HG03571 (cell line): ENCODE results near the gene COL27A1.

Experiments used
- ATAC-seq: cut with Tn5 transposase; IDR thresholded peaks from one replicate; pipeline ENCODE4 v1.9.1; 2021; ENCODE audit not compliant: unreplicated experiment

Gene COL27A1

DNA sequence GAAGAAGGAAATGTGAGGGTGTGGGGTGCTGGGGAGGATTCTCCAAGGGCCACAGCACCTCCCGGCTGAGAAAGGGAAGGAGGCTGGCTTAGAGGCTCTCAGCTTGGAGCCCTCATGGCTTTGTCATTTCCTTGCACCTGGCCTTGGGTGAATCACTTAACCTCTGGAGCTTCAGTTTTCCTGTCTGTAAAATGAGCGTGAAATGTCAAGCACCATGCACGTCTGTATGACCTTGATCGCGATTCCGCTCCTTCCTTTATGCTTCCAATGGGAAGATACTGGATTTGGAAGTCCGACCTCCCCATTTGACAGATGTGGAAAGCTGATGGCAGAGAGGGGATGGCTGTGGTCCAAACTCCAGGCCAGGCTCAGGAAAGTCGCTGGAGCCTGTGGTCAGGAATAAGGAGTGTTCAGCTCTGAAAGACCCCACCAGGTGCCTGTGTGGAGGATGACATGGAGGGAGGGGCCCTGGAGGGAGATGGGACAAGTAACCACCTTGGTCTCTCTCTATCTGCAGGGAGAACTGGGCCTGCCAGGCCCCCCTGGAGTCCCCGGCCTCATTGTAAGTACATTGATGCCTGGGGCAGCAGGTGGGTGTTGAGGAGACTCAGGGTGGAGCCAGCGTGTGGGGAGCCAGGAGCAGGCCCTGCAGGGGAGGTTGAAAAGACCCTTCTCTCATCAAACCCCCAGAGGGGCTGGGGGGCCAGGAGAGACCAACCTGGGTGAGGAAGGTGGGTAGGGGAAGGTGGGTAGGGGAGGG, 66.5 kb downstream of the COL27A1 start:
- ATAC-seq = no peak

DNA sequence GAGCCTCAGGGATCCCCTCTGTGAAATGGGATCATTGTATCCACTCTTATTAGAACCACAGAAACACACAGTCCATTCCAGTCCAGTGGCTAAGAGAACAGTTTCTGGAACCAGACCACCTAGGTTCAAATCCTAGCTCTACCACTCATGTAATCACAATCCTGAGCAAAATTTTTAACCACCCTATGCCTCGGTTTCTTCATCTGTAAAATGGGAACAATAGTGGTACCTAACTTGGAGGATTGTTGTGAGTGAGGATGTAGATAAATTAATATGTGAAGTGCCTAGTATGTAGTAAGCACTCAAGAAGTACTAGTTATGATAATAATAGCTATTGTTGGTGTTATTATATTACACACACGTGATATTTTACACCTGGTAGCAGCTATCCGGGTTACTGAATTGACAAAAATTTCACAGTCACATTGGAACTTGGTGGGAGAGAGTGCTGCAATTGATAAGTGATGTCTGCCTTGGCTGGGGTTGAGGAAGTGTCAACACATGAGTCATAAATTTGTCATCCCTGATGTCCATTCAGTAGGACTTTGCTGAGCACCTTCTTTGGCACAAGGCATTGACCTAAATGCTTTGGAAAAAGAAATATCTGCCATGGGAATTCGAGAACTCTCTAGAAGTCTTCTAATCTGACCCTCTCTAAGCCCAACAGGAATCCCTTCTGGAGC, 68.4 kb downstream of the COL27A1 start:
- no peak for ATAC-seq

DNA sequence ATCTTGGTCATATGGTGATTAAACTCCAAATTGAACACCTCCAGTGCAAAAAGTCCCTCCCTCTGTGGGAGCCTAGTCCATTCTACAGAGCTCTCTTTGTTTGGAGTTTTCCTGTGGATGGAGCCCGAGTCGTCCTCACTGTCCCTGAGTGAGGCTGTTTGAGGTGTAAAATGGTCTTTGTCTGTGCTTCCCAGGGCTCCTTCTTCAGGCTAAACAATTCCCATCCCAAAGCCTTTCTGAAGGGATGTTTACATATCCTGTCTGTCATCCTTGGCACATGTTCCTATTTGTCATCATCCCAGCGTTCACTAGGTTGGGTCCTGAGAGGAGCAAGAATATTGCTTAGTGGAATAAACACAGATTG, 68.9 kb downstream of the COL27A1 start:
- ATAC-seq = no peak

DNA sequence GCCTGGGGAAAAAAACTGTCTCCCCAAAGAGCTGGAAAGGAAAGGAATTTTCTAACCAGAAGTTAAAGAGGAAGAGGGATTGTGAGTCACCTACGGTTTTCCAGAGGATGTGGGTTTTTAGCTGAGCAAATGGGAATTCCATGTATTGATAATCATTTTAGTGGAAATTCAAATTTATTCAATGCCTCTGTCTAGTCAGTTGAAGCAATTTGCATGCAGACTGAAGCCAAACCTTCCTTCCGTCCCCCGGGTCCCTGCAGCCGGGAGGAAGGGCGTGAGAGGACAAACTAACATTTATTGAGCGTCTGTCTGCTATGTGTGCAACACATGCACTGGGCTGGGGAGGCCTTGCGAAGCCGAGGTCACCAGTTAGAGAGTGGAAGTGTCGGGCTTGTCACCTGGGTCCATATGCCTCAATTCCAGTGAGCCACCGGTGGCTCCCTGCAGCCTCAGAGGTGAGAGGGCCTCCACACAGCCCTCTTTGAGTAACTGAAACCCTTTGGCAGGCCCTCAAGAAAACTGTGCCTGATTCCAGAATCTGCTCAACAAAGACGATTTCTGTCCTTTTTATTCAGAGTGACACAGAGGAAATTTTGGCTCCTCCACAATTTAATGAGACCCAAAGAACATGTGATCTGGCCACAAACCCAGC, 70.3 kb downstream of the COL27A1 start:
- no peak for ATAC-seq

DNA sequence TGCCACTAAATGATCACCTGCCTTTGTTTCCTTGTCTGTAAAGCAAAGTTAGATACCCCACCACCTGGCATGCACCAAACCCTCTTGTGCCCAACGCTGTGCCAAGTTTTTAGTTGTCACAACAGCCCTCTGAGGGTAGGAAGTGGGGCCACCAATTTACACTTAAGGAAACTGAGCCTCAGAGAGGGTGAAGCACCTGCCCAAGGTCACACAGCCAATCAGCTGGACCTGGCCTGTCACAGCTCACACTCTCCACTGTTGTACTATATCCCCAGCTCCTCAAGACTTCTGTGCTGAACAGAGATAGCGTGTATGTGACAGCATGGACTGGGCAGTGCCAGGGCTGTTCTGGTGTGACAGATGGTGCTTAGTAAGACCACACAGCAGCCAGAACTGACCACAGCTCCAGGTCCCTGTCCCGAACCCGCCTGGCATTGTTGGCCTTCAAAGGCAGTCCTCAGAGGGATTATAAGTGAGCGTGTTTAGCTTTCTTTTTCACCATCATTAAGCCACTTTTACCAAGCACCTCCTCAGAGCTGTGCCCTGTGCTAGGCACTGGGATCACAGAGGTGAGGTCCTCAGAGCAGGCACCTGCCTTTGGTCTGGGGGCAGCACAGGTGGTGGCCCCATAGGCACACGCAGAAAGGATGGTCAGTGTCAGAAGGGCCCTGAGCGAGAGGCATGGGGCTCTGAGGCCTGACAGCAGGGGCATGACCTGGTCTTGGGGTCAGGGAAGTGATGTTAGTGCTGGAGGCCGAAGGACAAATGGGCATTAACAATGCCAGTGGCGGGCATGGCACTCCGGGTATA, 71.1 kb downstream of the COL27A1 start:
- no peak for ATAC-seq

DNA sequence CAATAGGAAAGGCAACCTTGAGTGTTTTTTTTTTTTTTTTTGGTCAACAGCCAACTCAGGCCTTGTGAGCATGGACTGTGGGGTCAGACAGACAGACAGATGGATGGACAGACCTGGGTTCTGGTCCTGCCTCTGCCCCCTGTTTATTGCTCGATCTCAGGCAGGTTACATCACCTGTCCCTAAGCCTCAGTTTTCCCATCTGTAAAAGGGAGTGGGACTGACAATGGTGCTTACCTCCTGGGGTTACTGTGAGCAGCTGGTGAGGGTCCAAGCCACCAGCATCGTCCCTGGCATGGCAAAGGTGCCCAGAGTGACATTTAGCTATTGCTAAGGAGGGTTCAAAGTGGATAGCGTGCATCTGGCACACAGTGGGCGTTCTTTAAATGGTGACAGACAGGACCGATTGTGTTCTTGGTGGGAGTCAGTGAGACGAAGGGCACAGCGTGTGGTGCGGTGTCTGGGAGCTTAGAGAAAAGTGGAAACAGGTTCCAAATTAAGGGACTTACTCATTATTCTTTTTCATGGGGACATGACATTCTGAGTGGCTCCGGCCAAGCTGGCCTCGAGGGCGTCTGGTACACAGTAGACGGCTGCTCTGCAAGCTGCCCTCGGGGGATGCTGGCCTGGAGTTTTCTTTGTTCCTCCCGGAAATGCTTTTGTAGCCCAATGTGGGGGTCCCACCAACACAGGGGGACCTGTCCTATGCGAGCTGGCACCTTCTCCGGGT, 72.1 kb downstream of the COL27A1 start:
- no peak for ATAC-seq

DNA sequence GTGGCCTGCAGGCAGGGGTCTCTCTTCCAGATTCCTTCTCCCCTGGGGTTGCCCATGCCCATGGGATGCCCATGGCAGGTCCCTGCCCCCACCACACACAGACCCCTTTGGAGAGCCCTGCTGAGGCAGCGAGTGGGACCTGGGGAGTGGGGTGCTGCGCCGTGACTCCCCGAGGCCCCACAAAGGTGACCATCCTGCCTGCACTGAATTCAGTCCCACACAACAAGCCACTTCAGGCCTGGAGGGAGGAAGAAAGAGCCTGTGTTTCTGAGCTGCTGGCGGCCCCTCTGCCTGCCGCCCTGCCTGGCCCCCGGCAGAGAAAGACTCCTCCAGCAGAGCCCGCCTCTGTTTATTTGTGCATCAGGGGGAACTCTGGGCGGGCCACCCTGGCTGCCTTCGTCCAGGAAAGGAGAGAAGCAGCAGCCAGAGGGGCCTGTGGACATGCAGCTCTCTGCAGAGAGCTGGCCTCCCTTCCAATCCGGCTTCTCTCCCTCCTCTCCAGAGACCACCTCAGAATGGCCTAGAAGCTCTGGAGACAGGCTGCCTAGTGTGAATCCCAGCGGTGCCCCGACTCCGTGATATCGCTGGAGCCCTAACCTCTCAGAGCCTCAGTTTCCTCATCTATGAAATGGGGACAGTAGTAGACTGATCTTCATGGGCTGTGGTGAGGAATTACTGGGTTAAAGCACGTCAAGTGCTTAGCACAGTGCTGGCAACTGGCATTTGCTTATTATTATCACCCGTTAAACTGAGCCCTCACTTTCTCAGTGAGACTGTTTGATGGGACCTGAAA, 72.9 kb downstream of the COL27A1 start:
- ATAC-seq = no peak

DNA sequence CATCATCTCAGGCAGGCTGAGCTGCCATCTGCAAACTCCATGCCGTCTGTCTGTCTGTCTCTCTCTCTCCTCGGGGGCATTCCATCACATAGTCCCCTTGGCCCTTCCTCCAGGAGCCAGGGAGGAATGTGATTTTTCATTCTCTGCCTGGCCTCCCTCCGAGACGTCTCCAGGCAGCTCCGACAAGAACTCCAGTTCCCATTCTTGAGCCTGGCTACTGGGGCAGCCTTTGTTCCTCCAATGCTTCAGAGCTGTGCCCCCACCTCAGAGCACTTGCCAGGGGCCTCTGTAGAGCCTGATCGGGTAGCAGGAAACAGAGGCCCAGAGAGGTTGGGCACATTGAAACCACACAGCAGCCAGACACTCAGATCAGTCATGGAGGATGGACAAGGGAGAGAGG, 74.0 kb downstream of the COL27A1 start:
- ATAC-seq = no peak

DNA sequence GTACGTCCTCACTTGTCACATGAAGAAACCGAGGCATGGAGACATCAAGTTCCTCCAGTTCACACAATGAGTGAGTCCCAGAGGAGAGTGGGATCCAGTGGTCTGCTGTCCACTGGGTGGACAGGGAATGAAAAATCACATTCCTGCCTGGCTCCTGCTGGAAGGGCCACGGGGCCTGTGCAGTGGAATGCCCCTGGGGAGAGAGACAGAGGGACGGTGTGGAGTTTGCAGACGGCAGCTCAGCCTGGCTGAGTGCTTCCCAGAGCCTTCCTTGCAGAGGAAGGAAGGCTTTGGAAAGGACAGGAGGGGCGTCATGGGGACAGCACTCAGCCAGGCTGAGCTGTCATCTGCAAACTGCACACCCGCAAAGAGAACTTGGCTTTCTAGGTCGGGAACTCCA, 74.7 kb downstream of the COL27A1 start:
- ATAC-seq = no peak

DNA sequence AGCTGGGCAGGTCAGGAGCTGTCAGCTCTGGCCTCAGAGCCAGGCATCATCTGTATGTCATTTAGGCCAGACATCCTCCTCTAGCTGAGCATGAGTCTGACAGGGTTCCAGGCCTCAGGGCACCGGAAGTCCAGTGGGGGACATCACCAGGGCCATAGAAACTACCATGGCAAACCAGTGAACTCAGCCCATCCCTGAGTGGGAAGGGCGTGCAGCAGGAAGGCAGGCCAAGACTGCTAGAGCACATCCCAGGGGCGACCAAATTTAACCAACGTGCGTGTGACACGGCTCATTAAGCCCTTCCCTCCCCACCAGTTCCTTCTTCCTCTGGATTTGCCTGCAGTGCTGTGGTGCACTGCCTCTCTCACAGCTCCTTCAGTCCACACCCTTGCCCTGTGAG, 75.9 kb downstream of the COL27A1 start:
- ATAC-seq = no peak

DNA sequence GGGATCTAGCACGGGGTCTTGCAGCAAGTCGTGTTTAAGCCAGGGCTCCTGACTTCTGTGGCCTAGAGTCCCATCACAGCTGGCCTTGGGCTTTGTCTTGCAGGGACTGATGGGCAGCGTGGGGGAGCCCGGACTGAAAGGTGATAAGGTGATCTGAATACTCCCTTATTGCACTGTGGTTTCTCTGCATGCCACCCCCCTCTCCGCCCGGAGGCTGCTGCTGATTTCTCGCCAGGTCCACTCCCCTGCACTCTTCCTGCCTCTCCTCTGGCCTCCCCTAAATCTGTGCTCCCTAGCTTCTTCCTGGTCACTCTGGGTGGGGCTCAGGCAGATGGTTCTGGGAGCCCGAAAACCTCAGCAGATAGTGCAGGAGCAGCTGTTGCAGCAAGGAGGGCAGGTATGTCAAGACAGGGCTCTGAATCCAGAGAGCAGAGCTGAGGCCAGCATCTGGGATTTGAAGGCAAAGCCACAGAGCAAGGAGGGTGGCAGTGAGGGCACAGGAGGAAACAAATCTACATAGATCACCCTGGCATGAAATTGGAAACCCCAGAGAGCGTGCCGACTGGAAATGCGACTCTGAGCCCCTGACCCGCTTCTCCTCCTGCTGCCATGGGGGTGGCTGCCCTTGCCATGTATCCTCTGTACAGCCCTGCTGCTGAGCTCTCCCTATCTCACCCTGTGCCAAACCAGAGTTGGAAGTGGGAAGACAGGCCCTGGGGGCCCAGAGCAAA, 76.5 kb downstream of the COL27A1 start:
- ATAC-seq = no peak

DNA sequence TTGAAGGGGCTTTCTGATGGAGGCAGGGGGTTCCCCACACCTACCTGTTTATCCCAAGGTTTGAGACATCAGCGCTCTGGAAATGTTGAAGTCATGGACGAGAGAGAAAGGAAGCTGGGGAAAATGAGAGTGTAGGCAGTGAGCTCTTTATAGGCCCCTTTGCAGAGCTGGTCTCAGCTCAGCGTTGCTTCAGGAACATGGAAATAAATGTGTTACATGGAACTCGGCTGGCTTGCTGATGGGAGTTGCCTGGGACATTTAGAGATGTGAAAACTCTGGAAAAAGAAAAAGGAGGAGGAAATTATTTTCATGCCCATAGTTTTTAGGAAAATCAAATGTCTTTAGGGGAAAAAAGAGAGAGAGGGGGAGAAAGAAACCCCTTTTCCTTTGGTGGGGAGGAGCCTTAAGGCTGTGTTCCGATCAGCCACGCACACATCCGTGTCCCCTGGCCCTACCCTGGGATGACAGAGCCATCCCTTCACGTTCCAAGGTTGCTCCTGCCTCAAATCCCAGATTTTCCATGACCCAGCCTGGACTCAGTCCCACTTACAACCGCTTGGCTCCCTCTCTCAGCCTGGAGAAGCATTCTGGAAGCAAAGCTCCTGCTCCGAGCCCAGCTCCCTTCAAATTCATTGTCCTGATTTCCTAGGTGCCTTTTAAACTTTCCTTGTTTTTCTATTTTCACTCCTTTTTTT, 78.3 kb downstream of the COL27A1 start:
- no peak for ATAC-seq

DNA sequence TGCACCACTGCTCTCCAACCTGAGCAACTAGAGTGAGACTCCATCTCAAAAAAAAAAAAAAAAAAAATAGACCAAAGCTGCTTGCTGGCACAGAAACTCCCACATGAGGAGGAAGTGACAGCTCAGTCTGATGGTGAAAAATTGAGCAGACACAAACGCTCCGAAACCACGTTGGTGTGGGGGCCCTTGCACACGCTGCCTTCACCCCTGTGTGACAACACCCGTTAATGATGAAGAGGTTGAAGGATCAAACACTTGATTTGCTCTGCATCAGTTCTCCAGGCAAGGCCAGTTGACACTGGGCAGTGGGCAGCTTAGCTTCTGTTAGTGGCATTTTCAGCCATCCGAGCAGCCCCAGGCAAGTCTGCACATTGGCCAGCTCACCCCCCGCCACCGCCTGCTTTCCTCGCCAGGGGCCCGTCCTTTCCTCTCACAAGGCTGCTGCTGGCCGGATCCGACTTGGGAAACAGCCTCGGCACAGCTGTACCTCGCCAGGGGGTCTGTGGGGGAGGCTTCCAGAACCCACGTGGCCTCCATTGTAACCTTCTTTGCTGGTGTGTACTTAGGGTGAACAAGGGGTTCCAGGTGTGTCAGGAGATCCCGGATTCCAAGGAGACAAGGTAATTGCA, 79.8 kb downstream of the COL27A1 start:
- no peak for ATAC-seq

DNA sequence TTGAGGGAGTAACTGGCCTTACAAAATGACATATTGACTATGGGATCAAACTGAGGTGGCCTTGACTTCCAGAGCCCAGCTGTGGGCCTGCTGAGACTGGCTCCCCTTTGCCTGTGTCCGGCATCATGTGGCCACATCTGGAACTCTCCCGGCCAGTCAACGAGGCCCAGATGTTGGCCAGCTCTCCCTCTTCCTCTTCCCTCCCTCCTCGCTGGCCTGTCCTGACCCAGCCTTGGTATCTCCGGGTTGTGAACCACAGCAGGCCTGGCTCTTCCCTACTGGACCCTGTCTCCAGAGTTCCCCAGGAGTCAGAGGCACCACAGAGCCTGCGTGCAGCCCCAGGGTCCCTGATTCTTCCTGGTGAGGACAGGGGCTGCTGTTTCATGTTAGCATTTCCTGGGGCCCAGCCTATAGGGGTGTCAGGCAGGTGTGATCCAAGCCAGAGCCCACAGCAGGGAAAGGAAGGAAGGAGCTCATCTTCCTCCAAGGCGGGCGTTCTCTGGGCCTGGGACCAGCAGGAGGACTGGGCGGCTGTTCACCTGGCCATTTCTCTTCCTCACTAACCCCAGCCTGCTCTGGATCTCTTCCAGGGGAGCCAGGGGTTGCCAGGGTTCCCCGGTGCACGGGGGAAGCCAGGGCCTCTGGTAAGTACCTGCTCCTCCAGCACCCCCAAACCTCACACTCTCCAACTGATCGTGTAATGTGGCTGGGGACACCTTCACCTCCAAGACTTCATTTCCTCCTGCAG, 81.2 kb downstream of the COL27A1 start:
- ATAC-seq = no peak

DNA sequence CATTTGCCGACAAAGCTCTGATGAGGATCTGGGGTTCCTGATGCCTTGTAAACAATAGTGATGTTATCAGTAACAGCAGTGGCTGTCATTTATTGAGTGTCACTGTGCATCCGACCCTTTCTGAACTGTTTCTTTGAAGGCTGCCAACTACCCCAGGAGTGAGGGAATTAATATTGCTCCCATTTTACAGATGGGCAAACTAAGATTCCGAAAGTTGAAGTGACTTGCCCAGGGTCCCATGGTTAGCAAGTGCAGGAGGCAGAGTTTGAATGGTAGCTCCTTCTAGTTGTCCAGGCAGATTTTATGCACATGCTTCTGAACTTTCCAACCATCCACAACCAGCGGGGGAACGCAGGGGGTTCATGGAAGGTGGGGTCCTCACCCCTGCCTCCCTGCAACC, 81.9 kb downstream of the COL27A1 start:
- ATAC-seq = no peak

DNA sequence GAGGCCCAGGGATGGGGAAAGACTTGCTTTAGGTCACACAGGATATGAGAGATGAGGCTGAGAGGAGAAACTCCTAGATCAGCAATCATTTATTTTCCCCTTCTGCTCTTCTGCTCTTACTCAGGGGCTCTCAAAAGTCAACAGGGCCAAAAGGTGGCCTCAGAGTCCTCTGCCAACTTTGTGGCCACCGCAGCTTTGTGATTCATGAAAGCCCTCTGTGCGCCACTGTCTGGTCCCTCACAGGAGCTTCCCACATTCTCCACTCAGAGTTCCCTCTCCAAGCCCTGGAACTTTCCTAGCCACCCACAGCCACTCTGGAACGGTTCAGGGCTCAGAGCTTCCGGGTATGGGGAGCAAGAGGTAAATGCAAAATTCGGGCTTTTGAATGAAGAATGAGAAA, 82.4 kb downstream of the COL27A1 start:
- no peak for ATAC-seq

DNA sequence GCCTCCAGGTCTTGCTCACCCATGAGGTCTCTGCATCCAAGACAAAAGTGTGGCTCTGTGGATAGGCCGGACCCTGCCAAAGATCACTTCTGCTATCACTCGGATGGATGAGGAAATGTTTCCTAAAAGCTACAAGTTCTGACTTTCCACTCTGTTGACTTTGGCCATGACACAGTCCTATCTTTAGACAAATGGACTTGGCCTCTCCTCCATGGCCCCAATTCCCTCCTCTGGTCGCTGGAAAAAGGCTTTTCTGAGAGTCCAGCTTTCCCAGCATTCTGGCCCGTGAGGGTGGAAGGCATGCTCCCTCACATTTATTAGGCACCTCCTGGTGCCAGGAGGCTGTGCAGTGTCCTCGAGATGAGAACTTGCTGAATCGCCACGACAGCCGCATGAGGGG, 83.1 kb downstream of the COL27A1 start:
- ATAC-seq = no peak
